MCF 10A (cell line): Measurements from ENCODE around the gene COL28A1. TPM values are rescaled to one million over a fixed set of nuclear protein-coding genes. Genes with fewer than 3 reads are reported as not detected.

ENCODE experiments used
- BruUV-seq: library from RNA; stranded (reverse); fragments of 400-500 nt; replicated peaks from 2 replicates; lab custom pipeline; 2021; lab: Mats Ljungman, UMichigan
- CTCF ChIA-PET: fragments of 300-600 bp; sonication (Branson Sonifier 250); formaldehyde crosslinking; extraction: SDS; loops from one replicate; lab custom pipeline; 2021; ENCODE audit warnings: antibody characterized with exemption, inconsistent platforms; lab: Yijun Ruan, JAX
- POLR2A ChIA-PET: fragments of 300-600, 350-650 bp; sonication (Branson Sonifier 250); formaldehyde crosslinking; extraction: SDS; loops from one replicate; lab custom pipeline; 2020; ENCODE audit warnings: antibody characterized with exemption, inconsistent platforms; lab: Yijun Ruan, JAX
- DNase-seq: peaks from one replicate; pipeline ENCODE4 v3.0.0-alpha.2; 2018; ENCODE audit not compliant: unreplicated experiment
- H3K27ac Mint-ChIP-seq: one replicate; pipeline ENCODE4 v1.8.0; 2022; ENCODE audit warnings: mild to moderate bottlenecking, low read depth, mixed read lengths; ENCODE audit not compliant: unreplicated experiment
- H3K27me3 Mint-ChIP-seq: one replicate; pipeline ENCODE4 v1.8.0; 2022; ENCODE audit warnings: mixed read lengths; ENCODE audit not compliant: insufficient read depth, unreplicated experiment
- H3K36me3 Mint-ChIP-seq: one replicate; pipeline ENCODE4 v1.8.0; 2022; ENCODE audit warnings: mild to moderate bottlenecking, moderate library complexity, mixed read lengths; ENCODE audit not compliant: insufficient read depth, unreplicated experiment
- H3K4me1 Mint-ChIP-seq: one replicate; pipeline ENCODE4 v1.8.0; 2022; ENCODE audit warnings: mixed read lengths; ENCODE audit not compliant: insufficient read depth, unreplicated experiment
- H3K4me3 Mint-ChIP-seq: one replicate; pipeline ENCODE4 v1.8.0; 2022; ENCODE audit warnings: mild to moderate bottlenecking, moderate library complexity, mixed read lengths; ENCODE audit not compliant: unreplicated experiment
- H3K9me3 Mint-ChIP-seq: one replicate; pipeline ENCODE4 v1.8.0; 2022; ENCODE audit warnings: mixed read lengths; ENCODE audit not compliant: unreplicated experiment
- CTCF ChIP-seq: fragments of 200-600 bp; IDR thresholded peaks from one replicate; pipeline ENCODE4 v1.8.0; 2022; ENCODE audit warnings: antibody characterized with exemption, mild to moderate bottlenecking; ENCODE audit not compliant: unreplicated experiment
- intact Hi-C: fragments of 100-400 bp; cut with micrococcal nuclease; formaldehyde crosslinking; loops from 2 replicates; pipeline ENCODE4 v1.14.1; 2022
- total RNA-seq: library from RNA; stranded (reverse); gene quantifications from 2 replicates; pipeline ENCODE4 v1.2.3, GENCODE V29; 2022

COL28A1 gene
- total RNA-seq, 1 experiment from 2014 or later = 0.96 TPM

DNA sequence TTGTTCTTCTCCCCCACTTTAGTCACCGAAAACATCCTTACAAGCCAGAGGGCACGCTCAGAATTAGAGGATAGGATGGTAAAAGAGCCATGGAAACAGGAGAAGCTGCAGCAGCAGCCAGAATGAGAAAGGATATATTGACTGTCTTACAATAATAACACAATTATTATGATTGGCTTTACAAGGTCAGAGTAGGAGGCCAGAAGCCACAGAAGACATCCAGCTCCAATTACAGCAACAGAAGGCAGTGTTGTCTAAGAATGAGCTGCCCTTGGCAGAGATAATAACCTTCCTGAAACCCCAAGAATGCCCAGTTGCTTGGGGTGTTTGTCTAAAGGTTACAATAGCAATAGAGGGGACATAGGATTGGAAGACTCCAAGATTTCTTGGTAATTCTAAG lies 184.5 kb downstream of the COL28A1 start:
- TF ChIP-seq CTCF = no peak
- ChIA-PET POLR2A (no interaction called here), CTCF (interaction anchor here (1.2 to 1.3 kb wide), 2 partner anchors 48 to 248 kb away, joined by 3 to 5 read pairs; no protein-coding TSS in a partner anchor)
- no peak for DNase-seq
- Mint-ChIP-seq H3K36me3 (no peaks in the 10 kb centered on the region), H3K4me3 (no peak overlapping the region), H3K4me1 (no peaks in the 10 kb centered on the region), H3K9me3 (no peaks in the 10 kb centered on the region), H3K27ac (no peak overlapping the region), H3K27me3 (no peaks in the 10 kb centered on the region)
- intact Hi-C loops = loop anchor here (5.0 kb wide), 1 partner anchor 384 kb away; no protein-coding TSS in a partner anchor
- BruUV-seq = no TSS peak

DNA sequence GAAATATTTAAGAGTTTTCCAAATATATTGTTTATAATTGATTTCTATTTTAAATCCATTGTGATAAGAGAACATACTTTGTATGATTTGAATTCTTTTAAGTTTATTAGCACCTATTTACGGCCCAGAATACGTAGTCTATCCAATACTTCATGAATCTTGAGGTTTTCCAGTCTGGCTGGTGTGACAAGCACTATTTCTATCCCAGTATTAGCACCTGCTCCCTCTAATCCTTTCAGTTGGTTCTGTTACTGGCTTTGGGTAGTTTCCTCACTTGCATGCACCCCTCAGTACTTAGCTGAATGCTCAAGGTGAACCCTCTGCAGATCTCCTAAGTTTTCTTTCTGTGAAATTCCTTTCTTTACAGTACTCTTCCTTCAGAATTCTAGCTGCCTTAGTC lies 186.5 kb downstream of the COL28A1 start:
- H3K36me3 Mint-ChIP-seq = no peaks in the 10 kb centered on the region
- BruUV-seq = no TSS peak
- H3K4me3 Mint-ChIP-seq = no peak overlapping the region
- DNase-seq = no peak
- H3K4me1 Mint-ChIP-seq = no peaks in the 10 kb centered on the region
- no peak for TF ChIP-seq CTCF
- H3K27ac Mint-ChIP-seq = no peak overlapping the region
- intact Hi-C loops = no loop called here
- no peaks in the 10 kb centered on the region for H3K9me3 Mint-ChIP-seq
- CTCF ChIA-PET = interaction anchor here (0.9 kb wide), 1 partner anchor 20 kb away, joined by 3 read pairs; no protein-coding TSS in a partner anchor
- H3K27me3 Mint-ChIP-seq = no peaks in the 10 kb centered on the region
- POLR2A ChIA-PET = no interaction called here

GRCh38 chr7:7347045-7347444 lies 188.6 kb downstream of the COL28A1 start:
- no peak for DNase-seq
- no peak for TF ChIP-seq CTCF
- Mint-ChIP-seq H3K27ac (no peak overlapping the region), H3K9me3 (no peaks in the 10 kb centered on the region), H3K36me3 (no peaks in the 10 kb centered on the region), H3K4me3 (no peak overlapping the region), H3K4me1 (no peaks in the 10 kb centered on the region), H3K27me3 (no peaks in the 10 kb centered on the region)
- intact Hi-C loops = no loop called here
- ChIA-PET CTCF (interaction anchor here (0.6 to 0.8 kb wide), 3 partner anchors 21 to 244 kb away, joined by 3 to 5 read pairs (median 4); no protein-coding TSS in a partner anchor), POLR2A (interaction anchor here (0.6 kb wide), 1 partner anchor 12 kb away, joined by 3 read pairs; no protein-coding TSS in a partner anchor)
- no TSS peak for BruUV-seq

DNA sequence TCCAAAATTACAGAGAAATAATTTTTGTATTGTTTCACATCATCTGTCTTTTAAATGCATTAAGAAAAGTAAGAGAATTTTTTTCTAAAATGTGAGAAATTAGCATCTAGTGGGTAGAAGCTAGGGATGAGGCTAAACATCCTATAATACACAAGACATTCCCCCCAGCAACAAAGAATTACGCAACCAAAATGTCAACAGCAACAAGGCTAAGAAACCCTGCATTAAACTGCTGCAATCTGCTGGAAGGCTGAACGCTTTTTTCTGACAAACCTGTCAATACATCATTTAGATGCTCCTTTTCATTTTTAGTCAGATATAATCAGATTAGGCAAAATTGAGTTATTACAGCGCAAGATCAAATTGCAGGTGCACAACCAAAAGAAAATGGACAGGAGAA lies 191.1 kb downstream of the COL28A1 start:
- DNase-seq = no peak
- no peak overlapping the region for H3K27ac Mint-ChIP-seq
- H3K27me3 Mint-ChIP-seq = no peaks in the 10 kb centered on the region
- H3K4me1 Mint-ChIP-seq = no peaks in the 10 kb centered on the region
- no peak for TF ChIP-seq CTCF
- CTCF ChIA-PET = interaction anchor here (0.6 kb wide), 1 partner anchor 367 kb away, joined by 3 read pairs; no protein-coding TSS in a partner anchor
- no TSS peak for BruUV-seq
- H3K36me3 Mint-ChIP-seq = no peaks in the 10 kb centered on the region
- intact Hi-C loops = no loop called here
- H3K4me3 Mint-ChIP-seq = no peak overlapping the region
- no peaks in the 10 kb centered on the region for H3K9me3 Mint-ChIP-seq
- POLR2A ChIA-PET = interaction anchor here (0.6 kb wide), 1 partner anchor 224 kb away, joined by 3 read pairs; no protein-coding TSS in a partner anchor
